OCI-LY1 (cell line): Measurements from ENCODE around the gene LANCL3.

Experiments used
- CTCF ChIP-seq: fragments of 200-600 bp; sonication (generic), shearing (Covaris generic); IDR thresholded peaks from 2 replicates; pipeline ENCODE4 v1.5.1; 2017; ENCODE audit warnings: mild to moderate bottlenecking, antibody characterized with exemption, low read length, moderate library complexity, mixed read lengths
- EZH2 ChIP-seq: fragments of 200-600 bp; sonication (generic), shearing (Covaris generic); IDR thresholded peaks from 2 replicates; pipeline ENCODE4 v1.8.0; 2017; ENCODE audit warnings: borderline replicate concordance, mixed run types, mild to moderate bottlenecking, antibody characterized with exemption, low read length, moderate library complexity, mixed read lengths

- TF ChIP-seq CTCF (no peak), EZH2 (no peak)
Measured at GRCh38 chrX:37578045-37578444, 6.6 kb downstream of the LANCL3 start.
